Calu3 (cell line): Measurements from ENCODE around the gene ZNF277. TPM values are rescaled to one million over a fixed set of nuclear protein-coding genes. Genes with fewer than 3 reads are reported as not detected.

Experiments used
- BruUV-seq: library from RNA; stranded (reverse); fragments of 400-500 nt; replicated peaks from 2 replicates; lab custom pipeline; 2021; lab: Mats Ljungman, UMichigan
- CTCF ChIA-PET: fragments of 300-600 bp; sonication (Branson Sonifier 250); formaldehyde crosslinking; loops from one replicate; lab custom pipeline; 2022; ENCODE audit warnings: antibody characterized with exemption; lab: Charles Lee
- DNase-seq: peaks from one replicate; pipeline ENCODE4 v3.0.0; 2022
- H3K27ac Mint-ChIP-seq: one replicate; pipeline ENCODE4 v1.8.0; 2022; ENCODE audit warnings: mixed read lengths; ENCODE audit not compliant: unreplicated experiment
- H3K27me3 Mint-ChIP-seq: one replicate; pipeline ENCODE4 v1.8.0; 2022; ENCODE audit warnings: mixed read lengths; ENCODE audit not compliant: unreplicated experiment
- H3K36me3 Mint-ChIP-seq: one replicate; pipeline ENCODE4 v1.8.0; 2022; ENCODE audit warnings: mild to moderate bottlenecking, moderate library complexity, mixed read lengths; ENCODE audit not compliant: insufficient read depth, unreplicated experiment
- H3K4me1 Mint-ChIP-seq: one replicate; pipeline ENCODE4 v1.8.0; 2022; ENCODE audit warnings: mild to moderate bottlenecking, low read depth, mixed read lengths; ENCODE audit not compliant: unreplicated experiment
- H3K4me3 Mint-ChIP-seq: one replicate; pipeline ENCODE4 v1.8.0; 2022; ENCODE audit warnings: mild to moderate bottlenecking, low read depth, moderate library complexity, mixed read lengths; ENCODE audit not compliant: unreplicated experiment
- H3K9me3 Mint-ChIP-seq: one replicate; pipeline ENCODE4 v1.8.0; 2022; ENCODE audit warnings: low read depth, mixed read lengths; ENCODE audit not compliant: unreplicated experiment
- CTCF ChIP-seq: fragments of 200-600 bp; IDR thresholded peaks from one replicate; pipeline ENCODE4 v1.8.0; 2022; ENCODE audit warnings: antibody characterized with exemption; ENCODE audit not compliant: unreplicated experiment
- intact Hi-C: fragments of 100-400 bp; cut with micrococcal nuclease; formaldehyde crosslinking; loops from one replicate; pipeline ENCODE4 v1.10.0; 2022; ENCODE audit not compliant: unreplicated experiment
- total RNA-seq: library from RNA; stranded (reverse); gene quantifications from 2 replicates; pipeline ENCODE4 v1.2.3, GENCODE V29; 2022

The ZNF277 gene
- total RNA-seq, 1 experiment from 2014 or later: 18.1 TPM

- no peak overlapping the region for H3K4me3 Mint-ChIP-seq
- CTCF ChIA-PET: no interaction called here
Measured at GRCh38 chr7:112254156-112254555, 47.7 kb downstream of the ZNF277 start.

GRCh38 chr7:112254709-112255387, 48.4 kb downstream of the ZNF277 start:
- Mint-ChIP-seq H3K27me3 (no peaks in the 10 kb centered on the region), H3K9me3 (no peaks in the 10 kb centered on the region), H3K4me1 (no peaks in the 10 kb centered on the region), H3K4me3 (no peak overlapping the region), H3K27ac (no peak overlapping the region), H3K36me3 (no peaks in the 10 kb centered on the region)
- CTCF ChIA-PET: no interaction called here
- no peak for DNase-seq
- intact Hi-C loops: no loop called here
- no TSS peak for BruUV-seq
- no peak for TF ChIP-seq CTCF

More at GRCh38 chr7:112254156-112254555, 47.7 kb downstream of the ZNF277 start:
- peaks cover 2% of the 10 kb centered on the region for H3K9me3 Mint-ChIP-seq
- intact Hi-C loops: no loop called here
- H3K27ac Mint-ChIP-seq: no peak overlapping the region
- BruUV-seq: no TSS peak
- H3K4me1 Mint-ChIP-seq: no peaks in the 10 kb centered on the region
- DNase-seq: no peak
- no peaks in the 10 kb centered on the region for H3K36me3 Mint-ChIP-seq
- TF ChIP-seq CTCF: no peak
- H3K27me3 Mint-ChIP-seq: no peaks in the 10 kb centered on the region

GRCh38 chr7:112255388-112255720, 48.9 kb downstream of the ZNF277 start:
- intact Hi-C loops: no loop called here

GRCh38 chr7:112257073-112257472, 50.6 kb downstream of the ZNF277 start:
- H3K4me1 Mint-ChIP-seq: no peaks in the 10 kb centered on the region
- CTCF ChIA-PET: no interaction called here

More at GRCh38 chr7:112255388-112255720, 48.9 kb downstream of the ZNF277 start:
- Mint-ChIP-seq H3K27me3 (no peaks in the 10 kb centered on the region), H3K4me1 (no peaks in the 10 kb centered on the region), H3K27ac (no peak overlapping the region), H3K9me3 (no peaks in the 10 kb centered on the region), H3K4me3 (no peak overlapping the region), H3K36me3 (no peaks in the 10 kb centered on the region)
- CTCF ChIA-PET: no interaction called here
- TF ChIP-seq CTCF: no peak
- BruUV-seq: no TSS peak
- no peak for DNase-seq

More at GRCh38 chr7:112257073-112257472, 50.6 kb downstream of the ZNF277 start:
- no peaks in the 10 kb centered on the region for H3K27me3 Mint-ChIP-seq
- TF ChIP-seq CTCF: no peak
- no peaks in the 10 kb centered on the region for H3K9me3 Mint-ChIP-seq
- no peak overlapping the region for H3K27ac Mint-ChIP-seq
- no peak overlapping the region for H3K4me3 Mint-ChIP-seq
- H3K36me3 Mint-ChIP-seq: no peaks in the 10 kb centered on the region
- DNase-seq: no peak
- intact Hi-C loops: no loop called here
- BruUV-seq: no TSS peak
